ENCODE data around the gene MAP3K8.

GRCh38 chr10:30387646-30388243 is 46.2 kb upstream of the MAP3K8 start:
- TF ChIP-seq POLR2A (IDR thresholded peaks at IDR 0.05; ENCODE audit: low read length) (no peak), GATA1 (IDR thresholded peaks at IDR 0.05; ENCODE audit: low read depth, low read length) (no peak)
